ENCODE data around the gene CD52.

CD52 gene

DNA sequence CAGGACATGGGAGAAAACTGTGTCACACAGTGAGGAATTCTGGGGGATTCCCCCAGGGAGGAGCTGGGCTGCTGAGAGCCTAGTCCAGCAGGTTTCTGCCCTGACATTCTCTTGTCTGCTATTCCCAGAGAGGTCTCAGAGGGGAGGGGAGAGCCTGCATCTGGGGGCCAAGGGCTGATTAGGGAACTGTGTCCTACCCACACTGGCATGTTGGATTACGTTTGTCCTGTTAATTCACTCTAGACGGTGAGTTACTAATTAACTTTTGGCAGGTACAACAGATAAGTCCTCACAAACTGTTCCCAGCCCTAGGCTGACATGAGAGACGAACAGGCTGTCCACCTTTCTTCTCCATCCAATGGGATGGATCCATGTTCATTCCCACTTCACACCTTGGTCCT lies 40.5 kb upstream of the CD52 start:
- TF ChIP-seq, protein P1, sequence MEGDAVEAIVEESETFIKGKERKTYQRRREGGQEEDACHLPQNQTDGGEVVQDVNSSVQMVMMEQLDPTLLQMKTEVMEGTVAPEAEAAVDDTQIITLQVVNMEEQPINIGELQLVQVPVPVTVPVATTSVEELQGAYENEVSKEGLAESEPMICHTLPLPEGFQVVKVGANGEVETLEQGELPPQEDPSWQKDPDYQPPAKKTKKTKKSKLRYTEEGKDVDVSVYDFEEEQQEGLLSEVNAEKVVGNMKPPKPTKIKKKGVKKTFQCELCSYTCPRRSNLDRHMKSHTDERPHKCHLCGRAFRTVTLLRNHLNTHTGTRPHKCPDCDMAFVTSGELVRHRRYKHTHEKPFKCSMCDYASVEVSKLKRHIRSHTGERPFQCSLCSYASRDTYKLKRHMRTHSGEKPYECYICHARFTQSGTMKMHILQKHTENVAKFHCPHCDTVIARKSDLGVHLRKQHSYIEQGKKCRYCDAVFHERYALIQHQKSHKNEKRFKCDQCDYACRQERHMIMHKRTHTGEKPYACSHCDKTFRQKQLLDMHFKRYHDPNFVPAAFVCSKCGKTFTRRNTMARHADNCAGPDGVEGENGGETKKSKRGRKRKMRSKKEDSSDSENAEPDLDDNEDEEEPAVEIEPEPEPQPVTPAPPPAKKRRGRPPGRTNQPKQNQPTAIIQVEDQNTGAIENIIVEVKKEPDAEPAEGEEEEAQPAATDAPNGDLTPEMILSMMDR (conservative IDR thresholded peaks at IDR 0.05; ENCODE audit: low read length), result no peak
- DNase-seq (ENCODE audit: low read depth), result no peak

DNA sequence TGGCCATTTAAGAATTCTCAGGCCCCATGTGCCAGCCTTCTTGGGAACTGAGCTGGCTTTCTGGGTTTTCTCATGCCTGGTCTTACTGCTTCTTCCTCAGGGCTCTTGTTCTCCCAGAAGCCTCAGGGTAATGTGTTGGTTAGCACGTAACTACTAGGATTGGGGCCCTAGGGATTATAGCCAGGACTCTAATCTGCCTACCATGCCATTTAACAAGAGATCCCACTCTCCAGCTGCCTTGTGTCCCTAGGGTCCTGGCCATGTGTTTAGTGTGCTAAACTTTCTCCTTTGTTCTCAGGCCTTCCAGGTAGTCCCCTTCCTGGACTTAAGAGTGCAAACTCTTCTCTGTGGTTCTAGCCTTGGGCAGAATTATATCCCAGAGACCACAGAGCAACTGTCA lies 40.0 kb upstream of the CD52 start:
- TF ChIP-seq, protein P1 (conservative IDR thresholded peaks at IDR 0.05; ENCODE audit: low read length), result no peak
- no peak for DNase-seq (ENCODE audit: low read depth)
- no peak overlapping the region for H3K4me3 ChIP-seq (ENCODE audit: low read length)

More for the DNA sequence above, 40.5 kb upstream of the CD52 start:
- no peak overlapping the region for H3K4me3 ChIP-seq (ENCODE audit: low read length)

DNA sequence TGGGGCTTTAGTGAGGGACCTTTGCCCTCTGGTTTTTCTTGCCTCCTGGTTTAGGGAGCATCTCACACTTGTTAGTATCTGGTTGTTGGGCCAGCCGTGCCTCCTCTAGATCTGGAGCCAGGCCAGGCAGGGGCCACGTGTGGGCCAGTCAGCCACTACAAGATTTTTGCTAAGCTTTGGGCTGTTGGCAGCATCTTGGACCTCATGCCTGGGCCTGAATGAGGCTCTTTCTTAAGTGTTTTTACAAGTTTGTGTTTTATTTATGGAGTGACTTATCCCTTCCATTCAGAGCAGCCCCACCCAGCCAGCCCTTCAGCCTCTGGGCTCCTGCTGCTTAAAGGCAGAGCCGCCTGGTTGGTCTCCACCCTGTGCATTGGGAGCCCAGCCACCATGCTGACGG lies 39.5 kb upstream of the CD52 start:
- TF ChIP-seq, protein P1 (conservative IDR thresholded peaks at IDR 0.05; ENCODE audit: low read length), result no peak
- DNase-seq (ENCODE audit: low read depth), result peak; percentile 82
- H3K4me3 ChIP-seq (ENCODE audit: low read length), result no peak overlapping the region

DNA sequence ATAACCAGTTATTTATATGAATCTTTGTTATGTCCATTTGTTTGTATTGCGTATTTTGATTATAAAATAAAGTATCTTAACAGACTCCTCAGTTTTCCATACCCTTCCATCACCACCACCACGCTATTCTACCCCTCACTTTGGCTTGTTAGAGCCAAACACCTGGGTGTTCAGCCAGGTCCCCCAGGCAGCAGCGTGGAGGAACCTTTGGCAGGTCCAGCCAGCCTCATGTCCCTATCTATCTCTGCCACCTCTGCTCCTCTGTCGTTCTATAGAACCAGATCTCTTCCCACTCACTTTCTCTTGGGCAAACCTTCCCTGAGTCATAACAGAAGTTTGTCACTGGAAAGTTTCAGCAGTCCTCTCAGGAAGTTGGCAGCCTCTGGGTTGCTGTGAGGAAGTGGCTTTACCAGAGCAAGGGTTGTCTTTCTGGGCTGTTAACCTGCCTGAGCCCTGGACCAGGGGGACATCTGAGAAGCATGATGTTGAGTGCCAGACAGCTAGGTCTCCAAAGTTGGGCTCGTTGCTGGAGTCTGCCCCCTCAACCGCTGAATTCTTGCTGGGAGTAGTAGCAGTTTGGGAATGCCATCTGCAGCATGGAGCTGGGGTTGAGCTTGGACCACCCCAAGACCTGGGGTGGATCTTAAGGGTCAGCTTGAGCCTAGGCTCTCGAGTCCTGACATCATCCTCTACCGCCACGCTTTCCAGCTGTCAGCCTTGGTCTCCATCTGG lies 38.9 kb upstream of the CD52 start:
- TF ChIP-seq, protein P1 (conservative IDR thresholded peaks at IDR 0.05; ENCODE audit: low read length), result no peak
- DNase-seq (ENCODE audit: low read depth), result peak; percentile 68
- peak overlapping the region; percentile 80 for H3K4me3 ChIP-seq (ENCODE audit: low read length)

- DNase-seq (ENCODE audit: low read depth), result peak; percentile 76
- peak within 1 kb of the TSS; percentile 80 for H3K4me3 ChIP-seq (ENCODE audit: low read length)
- TF ChIP-seq, protein P1 (conservative IDR thresholded peaks at IDR 0.05; ENCODE audit: low read length), result peak; percentile 65
Observed at GRCh38 chr1:26279456-26280332, 38.1 kb upstream of the CD52 start, which contains the start of gene SH3BGRL3. SH3BGRL3 (plus strand) TSS chr1:26280086; CDS start chr1:26280156, 70 bp downstream.

GRCh38 chr1:26280333-26281042 lies 37.3 kb upstream of the CD52 start:
- peak overlapping the region; percentile 80 for H3K4me3 ChIP-seq (ENCODE audit: low read length)
- TF ChIP-seq, protein P1 (conservative IDR thresholded peaks at IDR 0.05; ENCODE audit: low read length), result no peak
- no peak for DNase-seq (ENCODE audit: low read depth)

All from AG10803 (cell line).